Measurements from ENCODE around the gene CYP27B1. TPM values are rescaled to one million over a fixed set of nuclear protein-coding genes. Genes with fewer than 3 reads are reported as not detected.

CYP27B1 gene
- total and polyA plus RNA-seq, 9 of the 15 experiments (the other 6 are each of a cell fraction or from before 2014, with no cell fraction given): 0.18 to 4.2 (median 1.8) TPM

- TF ChIP-seq C11orf30 (IDR thresholded peaks at IDR 0.05; ENCODE audit: low read depth) (peak; percentile 97), MXD1 (CRISPR knock-in tag; IDR thresholded peaks at IDR 0.05; ENCODE audit: borderline replicate concordance, poor library complexity, severe bottlenecking) (peak; percentile 100), TEAD4 (IDR thresholded peaks at IDR 0.05; ENCODE audit: low read length) (no peak), TEAD4 (CRISPR knock-in tag; IDR thresholded peaks at IDR 0.05; ENCODE audit: borderline replicate concordance) (no peak), CTBP1 (IDR thresholded peaks at IDR 0.05; ENCODE audit: borderline replicate concordance) (peak; percentile 80), ZNF253 (CRISPR knock-in tag; conservative IDR thresholded peaks at IDR 0.05) (no peak), ERF (CRISPR knock-in tag; IDR thresholded peaks at IDR 0.05) (no peak), KDM2B (CRISPR knock-in tag; IDR thresholded peaks at IDR 0.05) (no peak), SMAD2 (IDR thresholded peaks at IDR 0.05; ENCODE audit: low read depth, low read length) (no peak), PHB2 (IDR thresholded peaks at IDR 0.05; ENCODE audit: low read depth) (no peak), FOSL1 (tag; conservative IDR thresholded peaks at IDR 0.05) (peak; percentile 44; the same call in 1 of the 2 replicates), PML (IDR thresholded peaks at IDR 0.05; ENCODE audit: low read length) (peak; percentile 65; the same call in 1 of the 2 replicates), ZNF311 (CRISPR knock-in tag; IDR thresholded peaks at IDR 0.05) (no peak), HBP1 (CRISPR knock-in tag; IDR thresholded peaks at IDR 0.05) (0 out of 2 replicates have a peak, but pooled peaks have one; percentile 55), RHOXF2B (CRISPR knock-in tag; conservative IDR thresholded peaks at IDR 0.05) (no peak), GATAD2B (IDR thresholded peaks at IDR 0.05; ENCODE audit: borderline replicate concordance) (no peak), THRB (CRISPR knock-in tag; conservative IDR thresholded peaks at IDR 0.05) (no peak), COPS2 (conservative IDR thresholded peaks at IDR 0.05) (no peak), ZNF354B (CRISPR knock-in tag; IDR thresholded peaks at IDR 0.05) (no peak), AFF1 (IDR thresholded peaks at IDR 0.05; ENCODE audit: low read depth in 1 of 2, partially characterized antibody in 2 of 2) (peak; percentile 2 to 76), RB1 (IDR thresholded peaks at IDR 0.05; ENCODE audit: low read depth) (peak; percentile 83), MEF2A (IDR thresholded peaks at IDR 0.05; ENCODE audit: control insufficient read depth, low read depth, low read length) (no peak), PTTG1 (tag; IDR thresholded peaks at IDR 0.05; ENCODE audit: low read depth) (no peak)
Observed at GRCh38 chr12:57771873-57772428, 5.1 kb upstream of the CYP27B1 start, which contains the start of gene METTL1 (continued).
